MCF 10A (cell line): Measurements from ENCODE around the gene GAL. TPM values are rescaled to one million over a fixed set of nuclear protein-coding genes. Genes with fewer than 3 reads are reported as not detected.

Experiments
- BruUV-seq: library from RNA; stranded (reverse); fragments of 400-500 nt; replicated peaks from 2 replicates; lab custom pipeline; 2021; lab: Mats Ljungman, UMichigan
- CTCF ChIA-PET: fragments of 300-600 bp; sonication (Branson Sonifier 250); formaldehyde crosslinking; extraction: SDS; loops from one replicate; lab custom pipeline; 2021; ENCODE audit warnings: antibody characterized with exemption, inconsistent platforms; lab: Yijun Ruan, JAX
- POLR2A ChIA-PET: fragments of 300-600, 350-650 bp; sonication (Branson Sonifier 250); formaldehyde crosslinking; extraction: SDS; loops from one replicate; lab custom pipeline; 2020; ENCODE audit warnings: antibody characterized with exemption, inconsistent platforms; lab: Yijun Ruan, JAX
- DNase-seq: peaks from one replicate; pipeline ENCODE4 v3.0.0-alpha.2; 2018; ENCODE audit not compliant: unreplicated experiment
- H3K27ac Mint-ChIP-seq: one replicate; pipeline ENCODE4 v1.8.0; 2022; ENCODE audit warnings: mild to moderate bottlenecking, low read depth, mixed read lengths; ENCODE audit not compliant: unreplicated experiment
- H3K27me3 Mint-ChIP-seq: one replicate; pipeline ENCODE4 v1.8.0; 2022; ENCODE audit warnings: mixed read lengths; ENCODE audit not compliant: insufficient read depth, unreplicated experiment
- H3K36me3 Mint-ChIP-seq: one replicate; pipeline ENCODE4 v1.8.0; 2022; ENCODE audit warnings: mild to moderate bottlenecking, moderate library complexity, mixed read lengths; ENCODE audit not compliant: insufficient read depth, unreplicated experiment
- H3K4me1 Mint-ChIP-seq: one replicate; pipeline ENCODE4 v1.8.0; 2022; ENCODE audit warnings: mixed read lengths; ENCODE audit not compliant: insufficient read depth, unreplicated experiment
- H3K4me3 Mint-ChIP-seq: one replicate; pipeline ENCODE4 v1.8.0; 2022; ENCODE audit warnings: mild to moderate bottlenecking, moderate library complexity, mixed read lengths; ENCODE audit not compliant: unreplicated experiment
- H3K9me3 Mint-ChIP-seq: one replicate; pipeline ENCODE4 v1.8.0; 2022; ENCODE audit warnings: mixed read lengths; ENCODE audit not compliant: unreplicated experiment
- intact Hi-C: fragments of 100-400 bp; cut with micrococcal nuclease; formaldehyde crosslinking; loops from 2 replicates; pipeline ENCODE4 v1.14.1; 2022
- total RNA-seq: library from RNA; stranded (reverse); gene quantifications from 2 replicates; pipeline ENCODE4 v1.2.3, GENCODE V29; 2022
- TF ChIP-seq, protein P1 (sequence below): fragments of 200-600 bp; IDR thresholded peaks from one replicate; pipeline ENCODE4 v1.8.0; 2022; ENCODE audit warnings: antibody characterized with exemption, mild to moderate bottlenecking; ENCODE audit not compliant: unreplicated experiment

The GAL gene
- total RNA-seq, 1 experiment from 2014 or later = not detected

DNA sequence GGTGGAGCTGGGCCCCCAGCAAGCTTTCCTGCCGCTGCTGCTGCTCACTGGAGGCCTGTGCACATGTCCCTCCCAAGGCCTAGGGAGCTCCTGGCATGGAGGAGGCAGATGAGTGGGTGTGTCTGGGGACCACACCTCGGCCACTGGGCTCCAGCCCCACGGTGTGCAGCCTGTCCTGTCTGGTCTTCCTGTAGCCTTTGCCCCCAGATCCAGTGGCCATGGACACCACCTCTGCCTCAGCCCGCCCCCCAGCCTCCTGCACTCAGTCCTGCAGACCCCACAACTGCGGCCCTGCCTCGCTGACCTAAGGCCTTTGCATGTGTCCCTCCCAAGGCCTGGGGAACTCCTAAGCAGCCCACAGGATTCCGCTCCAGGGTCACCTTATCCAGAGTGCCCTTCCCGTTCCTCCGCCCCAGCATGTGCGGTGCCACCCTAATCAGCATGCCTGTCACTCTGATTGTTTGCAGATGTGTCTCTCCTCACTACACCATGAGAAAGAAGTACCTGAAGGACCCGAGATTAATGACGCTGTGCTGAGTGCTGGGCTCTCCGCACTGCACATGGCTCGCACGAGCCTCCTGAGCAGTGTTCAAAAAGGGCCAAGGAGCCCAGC lies 8.6 kb downstream of the GAL start:
- no peak overlapping the region for H3K27ac Mint-ChIP-seq
- ChIA-PET CTCF (no interaction called here), POLR2A (no interaction called here)
- BruUV-seq = no TSS peak
- no peak overlapping the region for H3K4me3 Mint-ChIP-seq
- intact Hi-C loops = no loop called here
- peaks cover 62% of the 10 kb centered on the region for H3K27me3 Mint-ChIP-seq
- no peaks in the 10 kb centered on the region for H3K36me3 Mint-ChIP-seq
- TF ChIP-seq, protein P1, sequence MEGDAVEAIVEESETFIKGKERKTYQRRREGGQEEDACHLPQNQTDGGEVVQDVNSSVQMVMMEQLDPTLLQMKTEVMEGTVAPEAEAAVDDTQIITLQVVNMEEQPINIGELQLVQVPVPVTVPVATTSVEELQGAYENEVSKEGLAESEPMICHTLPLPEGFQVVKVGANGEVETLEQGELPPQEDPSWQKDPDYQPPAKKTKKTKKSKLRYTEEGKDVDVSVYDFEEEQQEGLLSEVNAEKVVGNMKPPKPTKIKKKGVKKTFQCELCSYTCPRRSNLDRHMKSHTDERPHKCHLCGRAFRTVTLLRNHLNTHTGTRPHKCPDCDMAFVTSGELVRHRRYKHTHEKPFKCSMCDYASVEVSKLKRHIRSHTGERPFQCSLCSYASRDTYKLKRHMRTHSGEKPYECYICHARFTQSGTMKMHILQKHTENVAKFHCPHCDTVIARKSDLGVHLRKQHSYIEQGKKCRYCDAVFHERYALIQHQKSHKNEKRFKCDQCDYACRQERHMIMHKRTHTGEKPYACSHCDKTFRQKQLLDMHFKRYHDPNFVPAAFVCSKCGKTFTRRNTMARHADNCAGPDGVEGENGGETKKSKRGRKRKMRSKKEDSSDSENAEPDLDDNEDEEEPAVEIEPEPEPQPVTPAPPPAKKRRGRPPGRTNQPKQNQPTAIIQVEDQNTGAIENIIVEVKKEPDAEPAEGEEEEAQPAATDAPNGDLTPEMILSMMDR = no peak
- H3K4me1 Mint-ChIP-seq = no peaks in the 10 kb centered on the region
- DNase-seq = no peak
- H3K9me3 Mint-ChIP-seq = no peaks in the 10 kb centered on the region

DNA sequence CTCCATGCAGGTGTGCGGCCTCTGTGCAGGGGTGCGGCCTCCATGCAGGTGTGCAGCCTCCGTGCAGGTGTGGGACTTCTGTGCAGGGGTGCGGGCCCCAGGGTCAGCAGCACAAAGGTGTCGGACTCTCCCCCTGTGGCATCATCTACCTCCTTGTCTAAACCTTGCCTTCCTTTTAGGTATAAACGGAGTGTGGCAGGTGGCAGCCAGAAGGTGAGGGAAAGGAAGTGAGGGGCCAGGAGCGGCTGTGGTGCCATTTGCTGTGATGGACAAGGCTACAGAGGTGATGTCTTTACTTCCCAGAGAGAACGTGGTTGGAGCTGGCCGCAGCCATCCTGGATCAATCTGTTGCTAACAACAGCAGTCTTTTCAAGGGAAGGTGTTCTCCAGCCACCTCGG lies 9.1 kb downstream of the GAL start:
- Mint-ChIP-seq H3K4me3 (no peak overlapping the region), H3K36me3 (no peaks in the 10 kb centered on the region), H3K27ac (no peak overlapping the region), H3K27me3 (peaks cover 57% of the 10 kb centered on the region), H3K9me3 (no peaks in the 10 kb centered on the region), H3K4me1 (no peaks in the 10 kb centered on the region)
- TF ChIP-seq, protein P1 = no peak
- ChIA-PET POLR2A (no interaction called here), CTCF (no interaction called here)
- intact Hi-C loops = no loop called here
- DNase-seq = no peak
- no TSS peak for BruUV-seq

DNA sequence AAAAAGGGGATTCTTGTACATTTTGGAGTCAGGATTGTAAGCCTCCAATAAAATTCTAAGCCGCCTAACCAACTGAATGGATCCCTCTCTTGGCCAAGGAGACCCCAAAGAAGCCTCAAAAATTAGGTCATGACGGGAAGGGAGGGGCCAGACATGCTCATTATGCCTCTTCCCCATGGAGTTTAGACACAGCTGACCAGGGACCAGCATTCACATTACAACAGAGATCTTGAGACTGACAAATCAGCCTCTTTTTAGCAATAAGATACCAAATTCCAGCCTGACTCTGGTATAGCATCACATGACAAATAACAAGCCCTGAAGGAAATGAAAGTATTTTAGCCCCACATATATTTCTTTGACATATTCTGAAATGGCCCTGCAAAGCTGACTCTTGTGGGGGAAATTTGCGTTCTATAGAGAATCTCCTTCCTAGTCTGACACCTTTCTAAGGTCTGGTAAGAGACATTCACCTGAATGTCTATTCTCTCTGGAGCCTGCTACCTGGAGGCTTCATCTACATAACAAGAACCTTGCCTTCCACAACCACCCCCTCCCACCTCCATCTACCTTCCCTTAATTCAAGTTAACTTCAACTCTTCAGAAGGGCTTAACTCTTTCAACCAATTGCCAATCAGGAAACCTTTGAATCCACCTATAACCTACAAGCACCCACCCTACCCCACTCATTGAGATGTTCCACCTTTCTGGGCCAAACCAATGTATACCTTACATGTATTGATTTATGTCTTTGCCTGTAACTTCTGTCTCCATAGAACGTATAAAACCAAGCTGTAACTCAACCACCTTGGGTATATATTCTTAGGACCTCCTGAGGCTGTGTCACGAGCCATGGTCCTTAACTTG lies 10.3 kb downstream of the GAL start:
- ChIA-PET POLR2A (no interaction called here), CTCF (interaction anchor here (0.6 kb wide), 1 partner anchor 276 kb away, joined by 3 read pairs; no protein-coding TSS in a partner anchor)
- no TSS peak for BruUV-seq
- H3K27me3 Mint-ChIP-seq = peaks cover 46% of the 10 kb centered on the region
- H3K4me3 Mint-ChIP-seq = no peak overlapping the region
- TF ChIP-seq, protein P1 = no peak
- no peak for DNase-seq
- no peaks in the 10 kb centered on the region for H3K9me3 Mint-ChIP-seq
- intact Hi-C loops = no loop called here
- H3K36me3 Mint-ChIP-seq = no peaks in the 10 kb centered on the region
- H3K27ac Mint-ChIP-seq = no peak overlapping the region
- no peaks in the 10 kb centered on the region for H3K4me1 Mint-ChIP-seq

DNA sequence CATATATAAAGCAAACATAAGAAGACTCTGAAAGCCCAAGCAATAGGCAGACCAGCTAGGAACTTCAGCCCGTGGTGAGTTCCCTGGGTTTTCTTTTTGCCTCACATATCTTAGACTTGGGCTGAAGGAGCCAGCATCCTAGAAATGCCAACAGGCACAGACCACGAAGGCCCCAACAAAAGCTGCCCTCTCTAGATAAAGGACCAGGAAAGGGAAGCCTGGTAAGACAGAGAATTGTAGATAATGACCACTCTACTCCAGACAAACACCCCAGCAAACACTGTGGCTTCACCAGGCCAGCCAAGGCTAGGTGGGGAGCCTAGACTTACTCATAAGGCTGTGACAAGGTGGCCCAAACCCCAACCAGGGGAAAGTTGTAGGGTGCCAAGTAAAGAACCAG lies 11.2 kb downstream of the GAL start:
- Mint-ChIP-seq H3K27me3 (peaks cover 39% of the 10 kb centered on the region), H3K4me3 (no peak overlapping the region), H3K9me3 (no peaks in the 10 kb centered on the region), H3K4me1 (no peaks in the 10 kb centered on the region), H3K27ac (no peak overlapping the region), H3K36me3 (no peaks in the 10 kb centered on the region)
- intact Hi-C loops = no loop called here
- POLR2A ChIA-PET = no interaction called here
- no TSS peak for BruUV-seq
- CTCF ChIA-PET = no interaction called here
- TF ChIP-seq, protein P1 = no peak
- DNase-seq = no peak
